ENCODE measurements around the gene CMTM8. TPM values are rescaled to one million over a fixed set of nuclear protein-coding genes. Genes with fewer than 3 reads are reported as not detected.
A peak's percentile ranks its signal among the peaks of the same experiment; 100 is the strongest.
"Not testable (repeated sequence)": the region's sequence is repeated elsewhere in the genome, so short reads cannot be mapped to it uniquely, and the experiment has no call there.

Gene CMTM8
- total RNA-seq, 2 donors from 2014 or later: 11.7 to 14.2 TPM

DNA sequence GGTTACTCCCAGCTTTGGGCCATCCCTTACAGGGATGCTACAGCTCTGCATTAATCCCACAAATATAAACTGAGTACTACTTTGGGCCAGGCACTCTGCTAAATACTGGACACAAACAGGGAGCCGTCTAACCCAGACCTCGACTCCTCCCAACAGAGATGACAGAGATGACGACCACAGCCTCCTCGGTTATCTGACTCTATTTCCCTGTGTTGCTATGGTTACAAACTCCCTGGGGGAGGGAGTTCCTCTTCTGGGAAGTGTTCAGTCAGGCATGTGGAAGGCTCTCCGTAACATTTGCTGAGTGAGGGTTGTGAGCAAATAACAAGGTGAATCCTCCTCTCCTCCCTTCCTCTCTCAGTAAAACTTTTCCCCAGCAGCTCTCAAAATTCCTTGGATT lies 146.5 kb downstream of the CMTM8 start:
- H3K36me3 ChIP-seq: no peaks in the 10 kb centered on the region
- no peak for DNase-seq
- H3K4me3 ChIP-seq: no peak overlapping the region
- no peak overlapping the region for H3K9ac ChIP-seq (ENCODE audit: low read depth in 2 of 2, low read length in 2 of 2)
- TF ChIP-seq, protein P1, sequence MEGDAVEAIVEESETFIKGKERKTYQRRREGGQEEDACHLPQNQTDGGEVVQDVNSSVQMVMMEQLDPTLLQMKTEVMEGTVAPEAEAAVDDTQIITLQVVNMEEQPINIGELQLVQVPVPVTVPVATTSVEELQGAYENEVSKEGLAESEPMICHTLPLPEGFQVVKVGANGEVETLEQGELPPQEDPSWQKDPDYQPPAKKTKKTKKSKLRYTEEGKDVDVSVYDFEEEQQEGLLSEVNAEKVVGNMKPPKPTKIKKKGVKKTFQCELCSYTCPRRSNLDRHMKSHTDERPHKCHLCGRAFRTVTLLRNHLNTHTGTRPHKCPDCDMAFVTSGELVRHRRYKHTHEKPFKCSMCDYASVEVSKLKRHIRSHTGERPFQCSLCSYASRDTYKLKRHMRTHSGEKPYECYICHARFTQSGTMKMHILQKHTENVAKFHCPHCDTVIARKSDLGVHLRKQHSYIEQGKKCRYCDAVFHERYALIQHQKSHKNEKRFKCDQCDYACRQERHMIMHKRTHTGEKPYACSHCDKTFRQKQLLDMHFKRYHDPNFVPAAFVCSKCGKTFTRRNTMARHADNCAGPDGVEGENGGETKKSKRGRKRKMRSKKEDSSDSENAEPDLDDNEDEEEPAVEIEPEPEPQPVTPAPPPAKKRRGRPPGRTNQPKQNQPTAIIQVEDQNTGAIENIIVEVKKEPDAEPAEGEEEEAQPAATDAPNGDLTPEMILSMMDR (IDR thresholded peaks at IDR 0.05): no peak
- no peak overlapping the region for H3K27ac ChIP-seq
- H3K4me1 ChIP-seq: no peaks in the 10 kb centered on the region
- no peaks in the 10 kb centered on the region for H3K27me3 ChIP-seq
- intact Hi-C loops (cut with DNase I): no loop called here
- H3K9me3 ChIP-seq: no peaks in the 10 kb centered on the region

DNA sequence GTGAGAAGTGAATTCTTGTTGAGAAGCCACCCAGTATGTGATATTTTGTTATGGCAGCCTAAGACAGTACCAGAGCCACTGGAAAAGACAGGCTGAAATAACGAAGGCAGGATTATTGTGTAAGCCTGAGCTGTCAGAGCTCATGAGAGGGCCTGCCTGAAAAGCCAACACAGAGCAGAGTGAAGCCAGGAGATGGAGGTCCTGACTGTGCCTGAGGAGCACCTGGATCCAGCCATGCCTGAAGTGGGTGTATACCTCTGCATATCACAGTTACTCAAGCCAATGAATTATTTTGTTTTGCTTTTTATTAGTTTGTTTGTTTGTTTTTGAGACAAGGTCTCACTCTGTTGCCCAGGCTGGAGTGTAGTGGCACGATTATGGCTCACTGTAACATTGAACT lies 149.0 kb downstream of the CMTM8 start:
- H3K9me3 ChIP-seq: no peaks in the 10 kb centered on the region
- intact Hi-C loops (cut with DNase I): no loop called here
- H3K4me1 ChIP-seq: no peaks in the 10 kb centered on the region
- no peak overlapping the region for H3K27ac ChIP-seq
- H3K36me3 ChIP-seq: no peaks in the 10 kb centered on the region
- H3K9ac ChIP-seq (ENCODE audit: low read depth in 2 of 2, low read length in 2 of 2): no peak overlapping the region
- DNase-seq: no peak
- TF ChIP-seq, protein P1 (IDR thresholded peaks at IDR 0.05): no peak
- no peak overlapping the region for H3K4me3 ChIP-seq
- H3K27me3 ChIP-seq: no peaks in the 10 kb centered on the region

DNA sequence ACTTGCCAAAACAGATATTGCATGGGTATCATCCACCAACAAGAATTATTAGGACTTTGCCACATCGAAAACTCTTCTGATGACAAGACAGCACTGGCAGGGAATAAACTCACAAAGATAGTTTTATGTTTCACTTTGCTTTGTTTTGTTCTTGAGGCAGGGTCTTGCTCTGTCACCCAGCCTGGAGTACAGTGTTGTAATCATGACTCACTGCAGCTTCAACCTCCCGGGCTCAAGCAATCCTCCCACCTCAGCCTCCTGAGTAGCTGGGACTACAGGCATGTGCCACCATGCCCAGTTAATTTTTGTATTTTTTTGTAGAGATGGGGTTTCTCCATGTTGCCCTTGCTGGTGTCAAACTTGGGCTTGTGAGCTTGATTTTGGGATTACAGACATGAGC lies 151.1 kb downstream of the CMTM8 start:
- H3K36me3 ChIP-seq; H3K4me1 ChIP-seq; H3K9me3 ChIP-seq; DNase-seq; H3K9ac ChIP-seq (ENCODE audit: low read depth in 2 of 2, low read length in 2 of 2); H3K4me3 ChIP-seq; H3K27ac ChIP-seq; H3K27me3 ChIP-seq; intact Hi-C loops (cut with DNase I): not testable (repeated sequence)

DNA sequence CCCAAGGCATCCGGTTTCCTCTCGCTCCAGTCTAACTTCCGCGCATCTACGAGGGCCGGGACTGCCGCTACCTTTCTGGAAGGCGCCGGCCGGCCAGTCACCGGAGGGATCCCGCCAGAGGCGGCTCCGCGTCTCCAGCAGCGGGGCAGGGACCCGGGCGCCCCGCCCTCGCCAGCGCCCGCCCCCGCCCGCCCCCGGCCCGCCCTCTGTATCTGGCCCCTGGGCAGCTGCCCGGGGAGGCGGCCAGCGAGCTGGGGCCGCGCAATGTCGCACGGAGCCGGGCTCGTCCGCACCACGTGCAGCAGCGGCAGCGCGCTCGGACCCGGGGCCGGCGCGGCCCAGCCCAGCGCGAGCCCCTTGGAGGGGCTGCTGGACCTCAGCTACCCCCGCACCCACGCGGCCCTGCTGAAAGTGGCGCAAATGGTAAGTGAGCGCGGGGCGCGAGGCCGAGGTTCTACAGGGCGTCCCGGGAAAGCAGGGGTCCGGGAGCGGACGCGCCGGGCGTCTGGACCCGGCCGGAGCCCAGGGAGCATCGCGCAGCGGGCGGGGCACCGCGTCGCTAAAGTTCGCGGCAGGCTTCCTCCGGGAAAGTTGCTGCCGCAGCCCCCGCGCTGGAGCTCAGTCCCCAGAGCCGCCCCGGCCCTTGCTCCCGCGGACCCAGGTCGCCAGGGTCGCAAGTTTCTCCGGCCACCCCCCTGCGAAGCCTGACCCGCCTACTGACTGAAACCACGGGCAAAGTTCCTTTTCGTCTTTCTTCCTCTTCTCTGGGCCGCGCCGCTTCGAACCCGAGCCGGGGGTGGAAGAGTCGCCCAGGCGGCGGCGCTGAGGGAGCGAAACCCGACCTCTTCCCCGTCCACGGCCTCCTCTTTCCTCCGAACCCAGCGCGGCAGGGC lies 153.4 kb downstream of the CMTM8 start, which contains the start of gene CMTM7:
Gene CMTM7 (plus strand): TSS at position 211 of the 893 bp plus-strand sequence. CDS start 54 bp downstream, at position 265.
- no peaks in the 10 kb centered on the region for H3K27me3 ChIP-seq
- H3K4me3 ChIP-seq: peak within 1 kb of the TSS; percentile 57
- no peaks in the 10 kb centered on the region for H3K4me1 ChIP-seq
- H3K36me3 ChIP-seq: no peaks in the 10 kb centered on the region
- H3K9me3 ChIP-seq: no peaks in the 10 kb centered on the region
- peak within 1 kb of the TSS; percentile 59 for H3K27ac ChIP-seq
- intact Hi-C loops (cut with DNase I): loop anchor here (10.0 kb wide), 1 partner anchor 87 kb away; no protein-coding TSS in a partner anchor
- TF ChIP-seq, protein P1 (IDR thresholded peaks at IDR 0.05): no peak
- H3K9ac ChIP-seq (ENCODE audit: low read depth in 2 of 2, low read length in 2 of 2): peak within 1 kb of the TSS; percentile 65 to 73
- DNase-seq: peak; percentile 79

DNA sequence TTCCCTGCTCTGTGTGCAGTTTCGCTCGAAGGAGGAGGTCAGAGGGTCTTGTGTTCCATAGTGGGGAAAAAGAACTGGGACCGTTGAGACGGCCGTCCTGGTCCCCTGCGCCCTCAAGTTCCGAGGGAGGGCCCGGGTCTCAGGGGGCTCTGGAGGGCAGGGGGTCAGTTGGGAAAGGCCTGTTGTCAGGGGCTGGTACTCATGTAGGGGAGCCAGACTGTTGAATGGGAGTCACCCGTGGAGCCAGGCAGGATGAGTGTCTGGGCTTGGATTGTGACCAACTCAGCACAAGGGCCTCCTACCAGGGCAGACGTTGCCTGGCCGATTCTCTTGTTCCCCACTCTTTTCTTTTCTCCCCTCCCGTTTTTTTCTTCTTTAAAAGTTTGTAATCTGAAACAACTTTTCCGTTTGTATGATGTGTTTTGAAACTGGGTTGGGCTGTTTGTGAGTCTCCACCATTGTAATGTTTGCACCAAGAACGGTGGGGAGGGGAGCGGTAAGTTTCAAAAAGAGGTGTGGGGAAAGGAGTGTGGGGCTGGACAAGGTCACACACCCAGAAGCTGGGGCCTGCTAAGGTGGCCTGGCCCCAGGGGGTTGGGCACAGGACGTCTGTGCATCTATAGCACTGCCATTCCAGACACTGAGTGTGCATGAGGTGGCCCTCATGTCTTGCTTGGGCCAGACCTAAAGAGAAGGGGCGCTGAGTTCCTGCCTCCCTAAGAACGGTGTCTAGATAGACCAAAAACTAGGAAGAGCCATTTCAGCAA lies 154.2 kb downstream of the CMTM8 start:
- Histone ChIP-seq H3K4me3 (peak overlapping the region; percentile 57), H3K27ac (peak overlapping the region; percentile 59), H3K9me3 (no peaks in the 10 kb centered on the region), H3K36me3 (no peaks in the 10 kb centered on the region), H3K9ac (ENCODE audit: low read depth in 2 of 2, low read length in 2 of 2) (peak overlapping the region; percentile 65 to 73), H3K27me3 (no peaks in the 10 kb centered on the region), H3K4me1 (no peaks in the 10 kb centered on the region)
- peak; percentile 45 for DNase-seq
- intact Hi-C loops (cut with DNase I): loop anchor here (10.0 kb wide), 1 partner anchor 88 kb away; no protein-coding TSS in a partner anchor
- TF ChIP-seq, protein P1 (IDR thresholded peaks at IDR 0.05): no peak

Data from colonic mucosa (tissue), 4 donors.